SK-N-DZ (cell line): ENCODE data around the gene WNT4.

Experiments
- DNase-seq: peaks from one replicate; pipeline ENCODE4 v3.0.0-alpha.2; 2015; ENCODE audit warnings: low spot score

The WNT4 gene

DNA sequence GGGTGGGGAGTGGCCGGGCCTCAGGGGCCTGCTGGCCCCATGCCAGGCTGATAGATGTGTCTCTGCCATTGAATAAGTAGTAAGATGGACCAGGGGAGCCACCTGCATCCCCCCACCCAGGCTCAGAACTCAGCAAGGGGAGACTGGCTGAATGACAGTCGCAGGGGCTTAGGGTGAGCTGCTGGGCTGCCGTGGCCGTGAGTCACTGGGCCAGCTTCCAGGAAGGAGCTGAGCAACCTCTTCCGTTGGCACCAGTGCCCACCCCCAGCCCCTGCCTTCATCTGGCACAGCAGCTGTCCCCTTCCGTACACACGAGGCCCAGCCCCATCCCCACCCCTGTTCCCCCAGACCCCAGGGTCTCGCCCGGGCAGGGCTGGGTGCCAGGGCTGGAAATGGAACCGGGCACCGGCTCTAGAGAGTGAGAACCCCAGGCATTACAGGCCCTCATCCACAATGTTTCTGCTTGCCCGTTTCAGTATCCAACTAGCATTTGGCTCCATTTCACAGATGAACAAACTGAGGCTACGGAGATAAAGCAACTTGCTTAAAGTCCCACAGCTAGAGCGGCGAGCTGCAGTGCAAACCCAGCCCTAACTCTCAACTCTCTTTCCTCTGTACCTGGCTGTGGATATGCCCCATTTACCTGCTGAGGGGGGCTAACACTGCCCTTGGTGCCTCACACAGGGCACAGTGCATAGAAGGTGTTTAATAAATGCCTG lies 10.2 kb downstream of the WNT4 start:
- DNase-seq, result no peak

DNA sequence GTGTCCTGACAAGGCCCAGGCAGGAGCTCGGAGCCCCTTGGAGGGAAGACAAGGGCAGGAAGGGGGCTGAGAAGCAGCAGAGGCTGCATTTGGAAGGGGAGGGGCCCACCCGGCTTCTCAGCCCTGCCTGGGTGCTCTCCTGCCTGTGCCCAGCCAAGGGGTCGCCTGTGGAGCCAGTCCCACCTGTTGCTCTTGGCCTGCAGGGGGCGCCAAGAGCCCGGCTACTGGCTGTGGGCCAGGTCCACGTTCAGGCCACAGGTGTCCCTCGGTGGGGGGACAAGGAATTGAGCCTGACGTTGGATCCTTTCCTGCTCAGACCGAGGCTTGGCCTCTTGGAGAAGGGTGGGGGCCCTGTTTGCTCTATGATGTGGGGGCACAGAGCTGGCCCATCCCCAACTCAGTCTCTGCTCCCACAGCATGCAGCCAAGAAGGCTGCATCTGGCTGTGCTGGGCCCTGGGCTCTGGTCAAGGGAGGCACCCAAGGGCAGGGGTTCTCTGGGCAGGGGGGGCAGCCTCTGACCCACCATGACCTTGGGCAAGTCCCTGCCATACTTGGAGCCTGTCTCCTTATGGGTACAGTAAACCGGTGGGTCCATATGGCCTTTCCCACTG lies 10.9 kb downstream of the WNT4 start:
- peak; percentile 52 for DNase-seq

DNA sequence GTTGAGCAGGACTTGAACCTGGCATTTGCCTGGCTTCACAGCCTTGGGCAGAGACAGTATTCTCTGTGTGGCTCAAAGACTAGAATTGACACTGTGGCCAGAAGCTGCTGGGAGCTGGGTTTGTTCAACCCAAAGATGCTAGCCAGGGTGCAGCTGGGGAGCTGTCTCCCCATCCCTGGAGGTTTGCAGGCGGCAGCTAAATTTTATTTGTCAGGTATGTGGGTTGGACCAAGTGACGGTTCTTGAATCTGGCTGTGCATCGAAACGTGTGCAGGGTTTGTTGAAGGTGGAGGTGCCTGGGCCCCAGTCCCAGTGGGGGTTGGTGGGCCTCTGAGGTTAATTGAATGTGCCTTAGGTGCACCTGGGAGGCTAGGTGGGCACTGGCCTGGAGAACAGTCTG lies 11.8 kb downstream of the WNT4 start:
- DNase-seq, result no peak

DNA sequence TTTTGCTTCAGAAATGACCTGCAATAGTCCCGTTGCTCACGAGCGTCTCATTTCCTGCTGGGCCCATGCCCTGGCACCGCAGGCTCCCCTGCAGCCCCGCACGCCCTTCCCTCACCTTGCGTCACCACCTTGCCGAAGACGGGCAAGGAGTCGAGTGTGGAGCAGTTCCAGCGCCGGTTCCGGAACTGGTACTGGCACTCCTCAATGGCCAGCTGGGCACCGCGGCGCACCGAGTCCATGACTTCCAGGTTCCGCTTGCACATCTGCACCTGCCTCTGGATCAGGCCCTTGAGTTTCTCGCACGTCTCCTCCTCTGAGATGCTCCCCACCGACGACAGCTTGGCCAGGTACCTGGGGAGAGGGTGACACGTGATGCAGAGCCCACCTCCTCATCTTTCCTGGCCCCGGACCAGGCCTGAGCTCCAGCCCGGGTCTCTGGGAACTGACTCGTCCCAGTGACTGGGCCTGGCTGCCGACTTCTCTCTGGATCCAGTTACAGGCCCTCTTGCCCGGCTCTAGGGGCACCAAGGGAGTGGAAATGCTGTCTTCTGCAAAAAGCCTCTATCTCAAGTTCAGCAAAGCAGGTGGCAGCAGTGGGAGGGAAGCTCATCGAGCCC lies 13.3 kb downstream of the WNT4 start:
- DNase-seq, result no peak

- no peak for DNase-seq
Measured at GRCh38 chr1:22128392-22128791, 14.5 kb downstream of the WNT4 start.

DNA sequence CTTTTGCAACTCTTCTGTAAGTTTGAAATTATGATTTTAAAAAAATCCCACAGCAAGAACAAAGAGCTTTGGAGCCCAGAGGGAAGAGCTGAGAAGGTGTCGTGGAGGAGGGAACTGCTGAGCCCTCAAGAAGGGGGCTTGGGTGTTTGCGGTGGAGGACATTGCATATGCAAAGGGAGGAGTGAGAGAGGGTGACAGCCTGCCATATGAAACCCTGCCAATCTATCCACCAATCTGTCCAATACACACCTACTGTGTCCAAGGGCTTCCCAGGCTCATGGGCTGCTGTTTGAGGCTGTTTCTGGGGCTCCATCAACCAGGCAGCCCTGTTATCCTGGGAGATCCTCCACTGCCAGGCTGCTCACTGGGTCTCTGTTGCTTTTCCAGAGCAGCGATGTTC lies 15.2 kb downstream of the WNT4 start:
- no peak for DNase-seq

DNA sequence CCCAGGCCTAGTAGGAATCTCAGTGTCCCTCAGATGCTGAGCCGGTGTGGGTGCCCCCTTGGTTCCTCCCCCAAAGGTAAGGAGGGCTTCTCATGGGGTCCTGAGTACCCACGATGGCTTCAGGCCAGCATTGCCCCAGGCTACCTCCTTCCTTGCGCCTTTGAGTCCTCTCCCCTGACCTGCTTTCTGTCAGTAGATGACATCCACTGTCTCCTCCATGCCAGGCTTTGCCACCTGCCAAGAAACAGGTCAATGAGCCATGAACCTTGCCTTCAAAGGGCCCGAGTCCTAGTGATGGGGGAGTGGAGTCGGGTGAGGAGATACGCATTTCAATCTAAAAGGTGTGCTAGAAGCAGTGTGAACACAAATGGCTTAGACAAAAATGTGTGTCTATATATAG lies 15.6 kb downstream of the WNT4 start:
- DNase-seq, result no peak

DNA sequence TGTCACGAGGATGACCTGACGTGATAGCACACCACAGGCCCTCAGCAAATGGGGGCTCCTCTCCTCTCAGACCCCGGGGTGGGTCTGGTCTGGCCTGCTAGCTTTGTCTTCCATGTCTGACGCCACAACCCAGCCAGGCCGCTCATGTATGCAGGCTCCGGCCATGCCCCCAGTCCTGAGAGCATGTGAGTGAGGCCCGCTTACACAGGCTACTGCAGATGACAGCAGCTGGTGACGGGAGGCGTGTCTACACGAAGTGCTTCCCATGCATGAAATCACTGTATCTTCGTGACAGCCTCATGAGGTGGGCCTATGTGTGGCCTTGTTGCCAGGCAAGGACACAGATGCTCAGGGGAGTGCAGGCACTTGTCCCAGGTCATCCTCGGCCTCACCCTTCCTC lies 16.4 kb downstream of the WNT4 start:
- no peak for DNase-seq

DNA sequence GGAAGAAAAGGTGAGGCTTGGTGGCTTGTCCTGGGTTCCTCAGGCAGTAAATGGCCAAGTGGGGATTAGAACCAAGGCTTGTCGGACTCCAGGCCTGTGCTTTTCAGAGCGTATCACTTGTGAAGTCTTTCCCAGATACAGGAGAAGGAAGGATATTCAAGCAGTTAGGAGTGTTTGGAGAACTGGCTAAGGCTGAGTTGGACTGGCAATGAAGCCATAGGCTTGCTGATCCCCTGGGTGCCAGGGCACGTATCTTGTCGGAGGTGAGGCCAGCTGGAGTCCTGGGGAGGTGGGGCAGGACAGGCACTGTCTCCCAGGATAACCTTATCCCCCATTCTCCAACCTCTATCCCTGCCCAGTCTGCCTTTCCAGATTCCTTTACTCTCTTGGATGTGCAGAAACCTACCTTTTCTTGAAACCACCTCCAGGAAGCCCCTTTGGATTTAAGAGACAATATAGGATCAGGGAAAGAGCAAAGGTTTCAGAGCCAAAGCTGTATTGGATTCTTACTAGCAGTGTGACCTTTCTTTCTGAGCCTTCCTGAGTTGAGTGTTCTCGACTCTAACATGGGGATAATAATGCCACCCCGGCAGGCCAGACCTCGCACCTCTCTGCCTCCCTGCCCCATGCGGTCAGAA lies 18.2 kb downstream of the WNT4 start:
- no peak for DNase-seq

DNA sequence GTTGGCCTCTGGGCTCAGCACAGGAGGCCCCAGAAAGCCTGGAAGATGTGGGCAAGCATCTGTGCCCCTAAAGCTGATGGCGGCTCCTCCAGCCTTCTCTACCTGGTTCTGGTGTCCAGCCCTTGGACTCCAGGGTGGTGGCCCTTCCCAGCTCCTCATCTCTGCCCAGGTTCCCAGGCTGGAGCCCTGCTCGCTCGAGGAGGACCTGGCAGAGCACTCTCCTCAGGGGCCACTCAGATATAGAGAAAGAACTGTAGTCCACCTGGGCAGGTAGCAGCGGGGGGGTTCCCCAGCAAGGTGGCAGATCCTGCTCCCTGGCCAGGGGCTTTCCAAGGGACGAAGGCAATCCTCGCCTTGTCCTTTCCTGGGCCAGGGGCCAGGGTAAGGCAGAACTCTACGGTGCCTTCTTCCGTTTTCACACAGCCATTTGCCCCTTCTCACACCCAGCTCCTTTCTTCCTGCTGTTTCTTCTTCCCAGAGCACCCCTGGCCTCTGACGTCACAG lies 18.9 kb downstream of the WNT4 start:
- no peak for DNase-seq

- no peak for DNase-seq
Measured at GRCh38 chr1:22123071-22123390, 19.9 kb downstream of the WNT4 start.

DNA sequence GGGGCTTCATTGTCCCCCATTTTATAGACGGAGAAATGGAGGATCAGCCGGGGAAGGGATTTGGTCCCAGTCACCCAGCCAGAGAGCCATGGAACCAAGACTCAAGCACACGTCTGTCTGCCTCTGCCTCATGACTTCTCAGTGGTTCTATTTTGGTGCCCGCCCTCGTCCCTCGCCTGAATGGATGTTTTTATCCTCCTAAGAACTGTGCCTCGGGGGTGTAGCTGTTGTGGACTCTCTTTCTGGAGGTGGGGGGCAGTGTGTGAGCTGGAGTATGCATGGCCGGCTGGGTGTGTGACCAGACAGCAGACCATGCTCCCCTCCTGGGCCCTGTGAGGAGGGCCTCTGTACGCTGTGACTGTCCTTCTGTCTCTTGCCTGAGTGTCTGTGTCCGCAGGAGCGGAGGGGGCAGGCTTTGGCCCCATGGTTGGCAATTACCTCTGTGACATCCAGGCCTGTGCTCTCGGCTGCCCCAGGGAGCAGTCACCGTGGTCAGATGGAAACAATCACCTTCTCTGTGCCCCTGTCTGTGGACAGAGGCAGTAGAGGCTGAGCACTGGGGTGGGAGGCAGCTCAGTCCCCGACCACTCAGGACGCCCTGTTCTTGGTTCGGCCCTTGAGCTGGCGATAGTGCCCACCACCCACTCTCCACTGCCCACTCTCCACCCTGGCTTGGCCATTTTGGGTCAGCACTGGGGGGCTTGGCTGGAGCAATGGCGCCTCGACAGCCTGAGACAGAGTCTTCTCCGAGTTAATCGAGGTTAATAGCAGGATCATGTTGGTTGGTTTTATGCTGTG lies 20.4 kb downstream of the WNT4 start:
- DNase-seq, result no peak

- no peak for DNase-seq
Measured at GRCh38 chr1:22121421-22121911, 21.4 kb downstream of the WNT4 start.

DNA sequence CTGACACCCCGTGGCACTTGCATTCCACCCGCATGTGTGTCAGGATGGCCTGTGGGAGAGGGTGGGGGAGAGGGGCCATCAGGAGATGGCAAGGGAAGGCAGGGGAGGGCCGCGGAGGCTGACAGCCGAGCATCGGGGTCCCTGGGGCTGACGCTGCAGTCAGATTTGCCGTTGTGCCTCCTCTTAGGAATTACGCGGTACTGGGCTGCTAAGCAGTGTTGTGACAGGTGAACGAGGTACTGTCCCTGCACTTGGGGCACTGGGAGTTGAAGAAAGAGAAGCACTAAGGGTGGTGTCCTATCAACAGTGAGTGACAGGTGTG lies 22.5 kb downstream of the WNT4 start:
- DNase-seq, result no peak

DNA sequence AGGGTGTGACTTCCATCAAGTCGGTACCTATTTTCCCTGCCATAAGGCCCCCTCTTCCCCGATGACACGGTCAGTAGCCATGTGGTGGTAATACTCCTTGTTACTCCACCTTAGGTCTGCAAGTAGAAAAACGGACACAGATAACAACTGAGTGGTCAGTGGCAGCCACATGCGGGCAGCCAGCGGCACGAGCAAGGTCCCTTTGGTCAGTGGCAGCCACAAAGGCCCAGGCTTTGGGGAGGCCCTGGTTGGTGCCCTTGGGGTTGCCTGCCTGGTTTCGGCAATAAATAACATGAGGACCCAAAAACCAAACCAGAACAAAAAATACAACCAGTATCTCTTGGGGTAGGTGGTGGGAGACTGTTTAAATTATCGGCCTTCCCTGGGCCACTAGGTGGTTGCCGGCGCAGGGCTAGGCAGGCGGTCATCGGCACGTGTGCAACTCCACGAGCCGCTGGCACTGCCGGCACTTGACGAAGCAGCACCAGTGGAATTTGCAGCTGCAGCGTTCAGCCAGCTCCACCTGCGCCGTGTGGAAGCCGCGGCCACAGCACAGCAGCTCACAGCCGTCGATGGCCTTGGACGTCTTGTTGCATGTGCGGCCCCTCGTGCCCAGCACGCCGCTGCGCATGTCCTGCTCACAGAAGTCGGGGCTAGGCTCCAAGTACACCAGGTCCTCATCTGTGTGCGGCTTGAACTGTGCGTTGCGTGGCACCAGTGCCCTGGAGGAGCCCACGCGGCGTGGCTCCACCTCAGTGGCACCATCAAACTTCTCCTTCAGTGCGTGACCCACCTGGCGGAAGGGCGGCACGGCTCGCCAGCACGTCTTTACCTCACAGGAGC lies 23.1 kb downstream of the WNT4 start:
- no peak for DNase-seq

- DNase-seq, result no peak
Measured at GRCh38 chr1:22118291-22118992, 24.5 kb downstream of the WNT4 start.

DNA sequence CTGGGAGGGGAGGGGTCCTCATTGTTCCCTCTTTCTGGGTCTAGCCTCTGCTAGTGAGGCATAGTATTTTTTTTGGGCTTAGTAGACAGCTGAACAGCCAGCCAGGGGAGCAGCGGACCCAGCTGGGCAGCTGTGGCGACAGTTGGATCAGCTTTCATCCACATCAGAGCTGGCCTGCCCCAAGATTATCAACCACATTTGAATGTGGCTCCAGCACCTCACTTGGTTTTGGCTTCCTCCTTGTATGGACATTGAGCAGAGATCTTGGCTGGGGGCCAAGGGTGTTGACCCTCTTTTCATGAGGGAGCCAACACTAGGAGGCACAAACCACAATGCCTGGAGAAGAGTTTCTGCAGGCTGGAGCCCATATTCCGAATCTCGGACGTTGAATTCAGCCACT lies 25.0 kb downstream of the WNT4 start:
- no peak for DNase-seq

DNA sequence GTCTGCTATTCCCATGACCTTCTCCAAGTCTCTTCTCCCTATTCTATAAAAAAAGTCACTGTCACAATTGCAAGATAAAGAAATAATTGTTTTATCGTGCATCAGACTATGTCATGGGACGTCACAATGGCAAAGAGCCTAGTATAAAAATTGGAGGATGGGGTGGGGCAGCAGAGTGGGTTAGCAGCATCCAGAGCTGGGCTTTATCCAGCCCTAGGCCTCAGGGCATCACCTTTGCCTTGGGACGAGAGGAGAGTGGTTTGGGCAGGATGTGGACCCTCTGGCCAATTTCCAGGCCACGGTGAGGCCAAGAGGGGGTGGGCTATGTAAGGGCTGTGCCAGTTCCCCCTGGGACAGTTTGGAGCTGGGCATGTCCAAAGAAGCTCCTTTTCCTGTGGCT lies 25.7 kb downstream of the WNT4 start:
- DNase-seq, result no peak

- DNase-seq, result no peak
Measured at GRCh38 chr1:22115286-22115685, 27.6 kb downstream of the WNT4 start.
